GM12875 (cell line): ENCODE results near the gene MED27.

Experiments used
- H3K4me3 ChIP-seq: one replicate; pipeline ENCODE4 v1.5.1; 2011; ENCODE audit warnings: low read depth, low read length, control low read depth
- CTCF ChIP-seq: IDR thresholded peaks from 2 replicates; pipeline ENCODE4 v1.5.1; 2011; ENCODE audit warnings: low read depth, mild to moderate bottlenecking, control low read depth, inconsistent platforms, low read length, moderate library complexity, borderline replicate concordance; ENCODE audit not compliant: insufficient read depth

The MED27 gene

GRCh38 chr9:131839281-131840084 lies 240.2 kb downstream of the MED27 start:
- no peak for TF ChIP-seq CTCF
- H3K4me3 ChIP-seq, result no peak overlapping the region

GRCh38 chr9:131838530-131839280 lies 241.0 kb downstream of the MED27 start:
- H3K4me3 ChIP-seq, result no peak overlapping the region
- no peak for TF ChIP-seq CTCF

- no peak overlapping the region for H3K4me3 ChIP-seq
- no peak for TF ChIP-seq CTCF
Observed at GRCh38 chr9:131837836-131838235, 241.8 kb downstream of the MED27 start.

GRCh38 chr9:131837316-131837715 lies 242.4 kb downstream of the MED27 start:
- peak; percentile 23; the same call in 1 of the 2 replicates for TF ChIP-seq CTCF
- no peak overlapping the region for H3K4me3 ChIP-seq

- TF ChIP-seq CTCF, result no peak
Observed at GRCh38 chr9:131836607-131837315, 242.9 kb downstream of the MED27 start.

GRCh38 chr9:131836021-131836420 lies 243.6 kb downstream of the MED27 start:
- no peak for TF ChIP-seq CTCF

More at GRCh38 chr9:131836607-131837315, 242.9 kb downstream of the MED27 start:
- no peak overlapping the region for H3K4me3 ChIP-seq

More at GRCh38 chr9:131836021-131836420, 243.6 kb downstream of the MED27 start:
- H3K4me3 ChIP-seq, result no peak overlapping the region
